Lower lobe of right lung (tissue), 2 donors: ENCODE results near the gene MEOX1. TPM values are rescaled to one million over a fixed set of nuclear protein-coding genes. Genes with fewer than 3 reads are reported as not detected.

ENCODE experiments used
- ATAC-seq, 2 donors: fragments of 200-7000 bp; cut with Tn5 transposase; one replicate each; pipeline ENCODE4 v1.9.1; 2020 to 2022; ENCODE audit warnings: mild to moderate bottlenecking in 2 of 2, moderate library complexity in 2 of 2
- DNase-seq: peaks from one replicate; pipeline ENCODE4 v3.0.0-alpha.2; 2020
- H3K27ac ChIP-seq: fragments of 200-600 bp; one replicate; pipeline ENCODE4 v1.8.0; 2022
- H3K27me3 ChIP-seq: fragments of 200-600 bp; one replicate; pipeline ENCODE4 v1.8.0; 2022; ENCODE audit warnings: low read depth
- H3K36me3 ChIP-seq: fragments of 200-600 bp; one replicate; pipeline ENCODE4 v1.8.0; 2022; ENCODE audit warnings: mild to moderate bottlenecking
- H3K4me1 ChIP-seq: fragments of 200-600 bp; one replicate; pipeline ENCODE4 v1.8.0; 2022
- H3K4me3 ChIP-seq: fragments of 200-600 bp; one replicate; pipeline ENCODE4 v1.8.0; 2022; ENCODE audit warnings: mild to moderate bottlenecking
- H3K9me3 ChIP-seq: fragments of 200-600 bp; one replicate; pipeline ENCODE4 v1.8.0; 2022
- intact Hi-C: fragments of 100-400 bp; cut with DNase I; formaldehyde crosslinking; loops from one replicate; pipeline ENCODE4 v1.11.0; 2022
- total RNA-seq: library from RNA; stranded (reverse); fragmentation: NEBNext Ultra II Directional; extraction: Animal tissue kit (Norgen Biotek cat#: 25700); gene quantifications from one replicate; pipeline ENCODE4 v1.2.1, GENCODE V29; 2021
- TF ChIP-seq, protein P1 (sequence below): fragments of 200-600 bp; IDR thresholded peaks from one replicate; pipeline ENCODE4 v1.8.0; 2022; ENCODE audit warnings: antibody characterized with exemption, mild to moderate bottlenecking
- donor health status: DM: no; HTN: yes; CAD: no; lungs with severe emphysema.

Gene MEOX1
- total RNA-seq, 1 donor from 2014 or later, result 0.86 TPM

DNA sequence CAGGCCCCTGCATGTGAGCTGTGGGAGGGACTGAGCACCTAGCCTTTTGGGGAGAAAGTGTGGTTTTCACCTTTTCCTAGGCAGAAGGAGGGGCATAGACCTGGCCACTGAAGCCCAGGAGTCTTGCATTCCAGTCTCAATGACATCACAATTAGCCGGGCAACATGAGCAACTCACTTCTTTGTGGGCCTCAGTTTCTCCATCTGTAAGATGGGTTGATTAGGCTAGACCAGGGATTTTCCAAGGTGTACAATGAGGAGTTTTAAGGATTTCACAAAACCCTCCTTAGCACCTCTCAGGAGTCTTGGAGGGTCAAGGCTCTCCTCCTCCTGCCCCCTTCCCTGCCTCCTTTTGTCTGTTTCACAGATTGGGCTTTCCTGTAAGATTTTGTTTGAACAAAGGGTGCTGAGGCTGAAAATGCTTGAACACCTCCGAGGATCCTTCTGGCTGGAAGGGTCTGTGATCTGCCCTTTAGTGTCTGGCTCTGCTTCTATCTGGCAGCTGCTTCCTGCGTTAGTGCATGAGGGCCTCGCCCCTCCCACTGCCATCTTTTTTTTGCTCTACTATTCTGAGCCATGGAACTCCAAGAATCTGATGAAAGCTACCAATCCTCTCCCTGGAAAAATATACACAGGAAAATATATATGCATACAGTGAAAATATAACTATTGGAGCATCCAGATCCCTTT is 63.2 kb downstream of the MEOX1 start:
- DNase-seq, result no peak
- no peak for ATAC-seq
- Histone ChIP-seq H3K27ac (no peak overlapping the region), H3K27me3 (no peaks in the 10 kb centered on the region), H3K36me3 (no peaks in the 10 kb centered on the region), H3K4me3 (no peak overlapping the region), H3K4me1 (no peaks in the 10 kb centered on the region), H3K9me3 (no peaks in the 10 kb centered on the region)
- TF ChIP-seq, protein P1, sequence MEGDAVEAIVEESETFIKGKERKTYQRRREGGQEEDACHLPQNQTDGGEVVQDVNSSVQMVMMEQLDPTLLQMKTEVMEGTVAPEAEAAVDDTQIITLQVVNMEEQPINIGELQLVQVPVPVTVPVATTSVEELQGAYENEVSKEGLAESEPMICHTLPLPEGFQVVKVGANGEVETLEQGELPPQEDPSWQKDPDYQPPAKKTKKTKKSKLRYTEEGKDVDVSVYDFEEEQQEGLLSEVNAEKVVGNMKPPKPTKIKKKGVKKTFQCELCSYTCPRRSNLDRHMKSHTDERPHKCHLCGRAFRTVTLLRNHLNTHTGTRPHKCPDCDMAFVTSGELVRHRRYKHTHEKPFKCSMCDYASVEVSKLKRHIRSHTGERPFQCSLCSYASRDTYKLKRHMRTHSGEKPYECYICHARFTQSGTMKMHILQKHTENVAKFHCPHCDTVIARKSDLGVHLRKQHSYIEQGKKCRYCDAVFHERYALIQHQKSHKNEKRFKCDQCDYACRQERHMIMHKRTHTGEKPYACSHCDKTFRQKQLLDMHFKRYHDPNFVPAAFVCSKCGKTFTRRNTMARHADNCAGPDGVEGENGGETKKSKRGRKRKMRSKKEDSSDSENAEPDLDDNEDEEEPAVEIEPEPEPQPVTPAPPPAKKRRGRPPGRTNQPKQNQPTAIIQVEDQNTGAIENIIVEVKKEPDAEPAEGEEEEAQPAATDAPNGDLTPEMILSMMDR, result no peak
- intact Hi-C loops, result no loop called here

DNA sequence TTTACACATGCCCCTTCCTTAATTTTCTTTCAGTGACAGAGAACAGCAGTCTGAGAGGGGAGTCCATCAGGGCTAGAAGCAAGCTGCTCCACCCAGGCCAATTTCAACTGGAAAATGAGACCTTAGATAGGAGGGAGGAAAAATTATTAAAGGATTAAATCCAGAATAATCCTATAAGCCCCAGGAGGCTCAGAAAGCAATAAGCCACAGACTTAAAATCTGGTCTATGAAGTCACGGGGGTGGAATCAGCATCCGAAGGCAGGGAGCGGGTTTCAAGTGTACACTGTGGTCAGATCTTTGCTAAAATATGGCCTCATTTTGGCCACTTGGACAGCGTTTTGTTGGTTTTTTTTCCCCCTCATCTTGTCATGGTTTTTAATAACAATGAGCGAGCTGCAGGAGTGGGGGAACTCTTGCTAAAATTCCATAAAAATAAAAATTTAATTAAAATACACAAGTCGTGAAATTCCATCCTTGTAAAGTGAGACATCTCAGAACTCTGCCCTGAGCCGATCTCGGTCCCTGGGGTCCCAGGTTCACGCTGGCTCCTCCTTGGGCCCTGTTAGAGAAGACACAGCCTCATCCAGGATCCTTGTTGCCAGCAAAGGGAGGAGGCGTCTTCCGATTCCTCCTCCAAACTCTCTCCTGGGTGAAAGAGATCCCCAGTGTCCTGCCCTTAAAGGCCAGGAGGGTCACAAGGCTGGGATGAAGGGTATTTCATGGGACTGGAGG is 63.9 kb downstream of the MEOX1 start:
- Histone ChIP-seq H3K9me3 (no peaks in the 10 kb centered on the region), H3K36me3 (no peaks in the 10 kb centered on the region), H3K27ac (no peak overlapping the region), H3K4me1 (peaks cover under 1% of the 10 kb centered on the region), H3K27me3 (no peaks in the 10 kb centered on the region), H3K4me3 (no peak overlapping the region)
- no peak for DNase-seq
- intact Hi-C loops, result no loop called here
- ATAC-seq, result no peak
- TF ChIP-seq, protein P1, result no peak

DNA sequence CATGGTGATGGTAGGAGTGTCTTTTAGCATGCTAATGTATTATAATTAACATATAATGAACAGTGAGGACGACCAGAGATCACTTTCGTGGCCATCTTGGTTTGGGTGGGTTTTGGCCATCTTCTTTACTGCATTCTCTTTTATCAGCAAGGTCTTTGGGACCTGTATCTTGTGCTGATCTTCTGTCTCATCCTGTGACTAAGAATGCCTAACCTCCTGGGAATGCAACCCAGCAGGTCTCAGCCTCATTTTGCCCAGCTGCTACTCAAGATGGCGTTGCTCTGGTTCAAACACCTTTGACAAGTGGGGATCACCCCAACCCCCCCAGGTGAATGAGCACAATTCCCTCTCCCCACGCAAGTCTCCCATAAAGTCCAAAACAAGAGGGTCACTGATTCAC is 66.3 kb downstream of the MEOX1 start:
- Histone ChIP-seq H3K4me3 (no peak overlapping the region), H3K27ac (no peak overlapping the region), H3K9me3 (no peaks in the 10 kb centered on the region), H3K36me3 (no peaks in the 10 kb centered on the region), H3K27me3 (no peaks in the 10 kb centered on the region), H3K4me1 (peaks cover 23% of the 10 kb centered on the region)
- intact Hi-C loops, result no loop called here
- ATAC-seq, result no peak
- TF ChIP-seq, protein P1, result no peak
- DNase-seq, result no peak

DNA sequence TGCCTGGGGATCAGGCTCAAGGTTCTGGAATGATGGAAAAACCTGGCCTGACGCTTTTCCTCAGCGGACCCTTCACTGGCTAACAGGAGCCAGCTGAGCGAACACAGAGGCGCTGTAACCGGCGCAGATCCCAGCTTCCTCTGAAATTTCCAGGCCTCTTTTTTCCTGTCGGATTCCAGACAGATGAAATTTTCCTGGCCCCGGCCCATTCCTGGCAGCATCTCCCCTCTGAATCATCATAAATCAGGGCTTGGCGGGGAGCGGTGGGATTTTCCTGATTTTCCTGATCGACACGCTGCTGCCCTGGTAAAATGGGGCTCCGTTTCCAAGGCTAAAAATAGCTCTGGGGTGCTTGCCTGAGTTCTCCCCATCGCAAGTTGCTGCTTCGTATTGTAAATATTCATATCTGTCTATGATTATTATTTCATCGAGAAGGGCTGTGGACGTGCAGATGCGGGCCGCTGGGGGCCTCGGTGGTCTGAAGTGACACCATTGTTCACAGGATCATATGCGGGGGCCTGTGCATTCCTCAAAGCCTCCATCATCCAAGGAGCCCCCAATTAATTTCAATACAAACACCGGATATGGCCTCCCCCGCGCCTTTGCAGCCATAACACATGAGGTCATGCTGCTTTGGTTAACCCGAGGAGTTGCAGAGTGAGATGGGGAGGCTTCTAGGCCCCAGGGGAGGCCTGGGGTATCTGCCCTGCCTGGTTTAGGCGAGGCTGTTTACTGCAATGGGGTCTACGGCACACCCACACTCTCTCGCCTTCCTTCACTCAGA is 69.8 kb downstream of the MEOX1 start:
- Histone ChIP-seq H3K27me3 (no peaks in the 10 kb centered on the region), H3K4me1 (peaks cover 23% of the 10 kb centered on the region), H3K36me3 (no peaks in the 10 kb centered on the region), H3K9me3 (no peaks in the 10 kb centered on the region), H3K27ac (peak overlapping the region; percentile 73), H3K4me3 (peak overlapping the region; percentile 1)
- intact Hi-C loops, result no loop called here
- peak; percentile 61 to 65 for ATAC-seq
- DNase-seq, result peak; percentile 50
- TF ChIP-seq, protein P1, result no peak

DNA sequence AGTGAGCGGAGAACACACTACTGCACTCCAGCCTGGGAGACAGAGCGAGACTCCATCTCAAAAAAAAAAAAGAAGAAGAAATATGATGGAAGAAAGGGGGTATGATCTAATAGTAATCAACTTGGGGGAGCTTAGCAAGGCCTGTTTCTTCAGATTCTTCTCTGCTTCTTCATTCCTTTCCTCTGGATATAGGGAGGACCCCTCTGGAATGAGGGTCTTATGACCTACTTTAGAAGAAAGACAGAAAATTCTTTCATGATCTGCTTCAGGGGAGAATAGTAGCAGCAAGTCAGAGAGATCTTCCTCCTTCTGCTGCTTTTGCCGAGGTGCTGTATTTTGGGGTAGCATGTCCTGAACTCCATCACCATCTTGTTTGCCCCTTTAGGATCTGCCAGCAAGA is 70.7 kb downstream of the MEOX1 start:
- no peak for DNase-seq
- Histone ChIP-seq H3K4me3 (no peak overlapping the region), H3K27me3 (no peaks in the 10 kb centered on the region), H3K9me3 (no peaks in the 10 kb centered on the region), H3K36me3 (no peaks in the 10 kb centered on the region), H3K27ac (peak overlapping the region; percentile 73), H3K4me1 (peaks cover 24% of the 10 kb centered on the region)
- intact Hi-C loops, result no loop called here
- no peak for ATAC-seq
- TF ChIP-seq, protein P1, result no peak

Other genes starting within 250 kb of the MEOX1 start
- gene DHX8, start 177.9 kb downstream of the MEOX1 start, total RNA-seq, result 56.7 TPM
- gene ETV4, start 115.6 kb downstream of the MEOX1 start, total RNA-seq, result 2.2 TPM
- not detected for gene SOST, start 96.9 kb upstream of the MEOX1 start, total RNA-seq
- 92.9 TPM for gene DUSP3, start 117.1 kb upstream of the MEOX1 start, total RNA-seq
- gene CFAP97D1, start 118.5 kb upstream of the MEOX1 start, total RNA-seq, result not detected
- gene MPP3, start 171.2 kb upstream of the MEOX1 start, total RNA-seq, result 19.2 TPM
- gene CD300LG, start 185.3 kb upstream of the MEOX1 start, total RNA-seq, result 5.7 TPM
- gene MPP2, start 245.6 kb upstream of the MEOX1 start, total RNA-seq, result 0.62 TPM